Measurements from ENCODE around the gene STX4.

DNA sequence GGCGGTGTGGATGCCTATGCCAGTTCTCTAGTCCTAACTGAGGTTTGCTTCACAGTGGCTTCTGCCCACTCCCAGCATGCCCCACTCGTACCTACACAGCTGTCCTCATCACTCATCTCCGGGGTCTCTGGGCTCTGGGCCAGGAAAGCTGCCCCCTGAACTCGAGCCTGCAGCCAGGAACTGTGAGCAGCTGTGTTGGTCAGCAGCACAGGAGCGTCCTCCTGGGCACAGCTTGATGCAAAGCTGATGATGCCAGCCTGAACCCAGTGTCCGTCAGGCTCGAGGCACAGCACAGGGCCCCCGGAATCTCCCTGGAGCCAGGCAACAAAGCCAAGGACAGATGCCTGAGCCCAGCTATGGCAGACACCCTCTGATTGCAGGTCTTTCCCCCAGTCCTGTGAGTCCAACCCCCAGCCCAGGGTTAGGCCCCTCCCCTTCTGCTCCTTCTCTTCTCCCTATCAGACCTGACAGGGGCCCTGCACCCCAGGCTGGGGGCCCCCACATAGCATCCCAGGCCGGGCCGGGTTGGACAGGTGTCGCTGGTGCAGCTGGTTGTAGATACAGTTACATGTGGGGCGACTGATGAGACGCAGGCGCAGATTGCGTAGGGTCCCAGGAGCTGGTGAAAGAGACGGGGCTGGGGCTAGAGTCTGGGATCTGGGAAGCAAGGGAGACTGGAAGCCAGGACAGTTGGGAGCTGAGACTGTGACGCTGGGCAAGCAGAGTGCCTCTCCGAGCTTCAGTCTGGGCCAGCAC is 52.7 kb downstream of the STX4 start:
- no peak for TF ChIP-seq DNMT1 (IDR thresholded peaks at IDR 0.05)
- no peak for TF ChIP-seq SMAD3 (CRISPR knock-in tag; conservative IDR thresholded peaks at IDR 0.05)
- no peak for TF ChIP-seq ZNF174 (CRISPR knock-in tag; IDR thresholded peaks at IDR 0.05)
- TF ChIP-seq, protein P1, sequence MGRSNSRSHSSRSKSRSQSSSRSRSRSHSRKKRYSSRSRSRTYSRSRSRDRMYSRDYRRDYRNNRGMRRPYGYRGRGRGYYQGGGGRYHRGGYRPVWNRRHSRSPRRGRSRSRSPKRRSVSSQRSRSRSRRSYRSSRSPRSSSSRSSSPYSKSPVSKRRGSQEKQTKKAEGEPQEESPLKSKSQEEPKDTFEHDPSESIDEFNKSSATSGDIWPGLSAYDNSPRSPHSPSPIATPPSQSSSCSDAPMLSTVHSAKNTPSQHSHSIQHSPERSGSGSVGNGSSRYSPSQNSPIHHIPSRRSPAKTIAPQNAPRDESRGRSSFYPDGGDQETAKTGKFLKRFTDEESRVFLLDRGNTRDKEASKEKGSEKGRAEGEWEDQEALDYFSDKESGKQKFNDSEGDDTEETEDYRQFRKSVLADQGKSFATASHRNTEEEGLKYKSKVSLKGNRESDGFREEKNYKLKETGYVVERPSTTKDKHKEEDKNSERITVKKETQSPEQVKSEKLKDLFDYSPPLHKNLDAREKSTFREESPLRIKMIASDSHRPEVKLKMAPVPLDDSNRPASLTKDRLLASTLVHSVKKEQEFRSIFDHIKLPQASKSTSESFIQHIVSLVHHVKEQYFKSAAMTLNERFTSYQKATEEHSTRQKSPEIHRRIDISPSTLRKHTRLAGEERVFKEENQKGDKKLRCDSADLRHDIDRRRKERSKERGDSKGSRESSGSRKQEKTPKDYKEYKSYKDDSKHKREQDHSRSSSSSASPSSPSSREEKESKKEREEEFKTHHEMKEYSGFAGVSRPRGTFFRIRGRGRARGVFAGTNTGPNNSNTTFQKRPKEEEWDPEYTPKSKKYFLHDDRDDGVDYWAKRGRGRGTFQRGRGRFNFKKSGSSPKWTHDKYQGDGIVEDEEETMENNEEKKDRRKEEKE (IDR thresholded peaks at IDR 0.05; ENCODE audit: borderline replicate concordance in 1 of 2, control insufficient read depth in 1 of 2, low read depth in 2 of 2, low read length in 1 of 2): no peak
- TF ChIP-seq ZNF431 (CRISPR knock-in tag; IDR thresholded peaks at IDR 0.05): no peak
- TF ChIP-seq, protein P2, sequence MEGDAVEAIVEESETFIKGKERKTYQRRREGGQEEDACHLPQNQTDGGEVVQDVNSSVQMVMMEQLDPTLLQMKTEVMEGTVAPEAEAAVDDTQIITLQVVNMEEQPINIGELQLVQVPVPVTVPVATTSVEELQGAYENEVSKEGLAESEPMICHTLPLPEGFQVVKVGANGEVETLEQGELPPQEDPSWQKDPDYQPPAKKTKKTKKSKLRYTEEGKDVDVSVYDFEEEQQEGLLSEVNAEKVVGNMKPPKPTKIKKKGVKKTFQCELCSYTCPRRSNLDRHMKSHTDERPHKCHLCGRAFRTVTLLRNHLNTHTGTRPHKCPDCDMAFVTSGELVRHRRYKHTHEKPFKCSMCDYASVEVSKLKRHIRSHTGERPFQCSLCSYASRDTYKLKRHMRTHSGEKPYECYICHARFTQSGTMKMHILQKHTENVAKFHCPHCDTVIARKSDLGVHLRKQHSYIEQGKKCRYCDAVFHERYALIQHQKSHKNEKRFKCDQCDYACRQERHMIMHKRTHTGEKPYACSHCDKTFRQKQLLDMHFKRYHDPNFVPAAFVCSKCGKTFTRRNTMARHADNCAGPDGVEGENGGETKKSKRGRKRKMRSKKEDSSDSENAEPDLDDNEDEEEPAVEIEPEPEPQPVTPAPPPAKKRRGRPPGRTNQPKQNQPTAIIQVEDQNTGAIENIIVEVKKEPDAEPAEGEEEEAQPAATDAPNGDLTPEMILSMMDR (IDR thresholded peaks at IDR 0.05 in 2 of 3, conservative IDR thresholded peaks at IDR 0.05 in 1 of 3; ENCODE audit: insufficient read depth in 2 of 3, low read depth in 1 of 3, low read length in 3 of 3): no peak
- no peak for TF ChIP-seq ARID2 (IDR thresholded peaks at IDR 0.05)
- TF ChIP-seq EP300 (IDR thresholded peaks at IDR 0.05; ENCODE audit: low read length): no peak

Measured in K562 (cell line).